ENCODE measurements around the gene RALGAPA2. TPM values are rescaled to one million over a fixed set of nuclear protein-coding genes. Genes with fewer than 3 reads are reported as not detected.

Gene RALGAPA2
- total RNA-seq, 1 experiment from 2014 or later, result 10.8 TPM

DNA sequence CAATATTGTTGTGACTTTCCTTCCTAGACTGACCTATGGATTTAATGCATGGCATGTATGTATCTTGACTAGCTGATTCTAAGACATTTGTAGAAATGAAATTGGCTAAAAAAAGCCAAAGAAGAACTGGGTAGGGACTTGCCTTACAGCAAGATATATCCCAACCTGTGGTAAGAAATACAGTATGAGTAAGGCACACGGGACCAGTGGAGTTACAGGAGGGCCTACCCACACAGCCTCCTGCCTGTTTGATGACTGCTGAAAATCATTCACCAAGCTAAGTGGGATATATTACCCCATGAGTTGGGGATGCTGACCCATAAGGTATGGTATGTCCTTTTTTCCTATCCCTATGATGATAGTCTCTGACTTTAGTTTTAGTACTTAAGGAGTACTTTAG lies 232.3 kb downstream of the RALGAPA2 start:
- ChIA-PET RAD21 (ENCODE audit: low non-redundant PET in 1 of 2, low total read pairs in 2 of 2, uncharacterized antibody in 2 of 2, unreplicated experiment in 2 of 2) (no interaction called here), POLR2A (no interaction called here), CTCF (no interaction called here)
- H3K27me3 ChIP-seq (ENCODE audit: insufficient read depth, low read length), result no peaks in the 10 kb centered on the region
- no peak overlapping the region for H2AFZ ChIP-seq (ENCODE audit: low read depth, low read length, poor library complexity, severe bottlenecking)
- TF ChIP-seq CBX3 (IDR thresholded peaks at IDR 0.05; ENCODE audit: low read depth) (no peak), JUND (IDR thresholded peaks at IDR 0.05) (no peak)
- H3K79me2 ChIP-seq (ENCODE audit: insufficient read depth, low read length), result no peaks in the 10 kb centered on the region
- H3K4me1 ChIP-seq (ENCODE audit: control insufficient read depth in 1 of 2, insufficient read depth in 2 of 2, low read length in 2 of 2), result peaks cover 0 to 8% of the 10 kb centered on the region in 2 experiments; a peak in 1 of 4 replicates
- intact Hi-C loops (cut with micrococcal nuclease), result no loop called here
- no peak for ATAC-seq
- H3K27ac ChIP-seq (ENCODE audit: low read depth, low read length), result no peak overlapping the region
- no peaks in the 10 kb centered on the region for H4K20me1 ChIP-seq (ENCODE audit: insufficient read depth)
- no peak overlapping the region for H3K9ac ChIP-seq (ENCODE audit: low read length)
- H3K4me2 ChIP-seq (ENCODE audit: low read length), result no peak overlapping the region
- no peak for DNase-seq (ENCODE audit: low read depth, low spot score)
- BruUV-seq (replicated peaks), result no TSS peak
- H3K9me3 ChIP-seq (ENCODE audit: control insufficient read depth in 1 of 2, insufficient read depth in 1 of 2, low read depth in 1 of 2, low read length in 2 of 2), result no peaks in the 10 kb centered on the region
- no peaks in the 10 kb centered on the region for H3K36me3 ChIP-seq (ENCODE audit: control insufficient read depth in 1 of 2, insufficient read depth in 2 of 2, low read length in 2 of 2)
- no peaks in the 10 kb centered on the region for H3K9me2 ChIP-seq (ENCODE audit: insufficient read depth)
- no peak overlapping the region for H3K4me3 ChIP-seq (replicated peaks in 1 of 2; ENCODE audit: low read depth in 1 of 2, low read length in 2 of 2)

- Histone ChIP-seq H3K4me1 (ENCODE audit: control insufficient read depth in 1 of 2, insufficient read depth in 2 of 2, low read length in 2 of 2) (peaks cover 0 to 8% of the 10 kb centered on the region in 2 experiments; a peak in 1 of 4 replicates), H3K27me3 (ENCODE audit: insufficient read depth, low read length) (no peaks in the 10 kb centered on the region), H3K4me2 (ENCODE audit: low read length) (no peak overlapping the region), H3K9me3 (ENCODE audit: control insufficient read depth in 1 of 2, insufficient read depth in 1 of 2, low read depth in 1 of 2, low read length in 2 of 2) (no peaks in the 10 kb centered on the region), H3K9me2 (ENCODE audit: insufficient read depth) (no peaks in the 10 kb centered on the region), H3K9ac (ENCODE audit: low read length) (no peak overlapping the region), H3K79me2 (ENCODE audit: insufficient read depth, low read length) (no peaks in the 10 kb centered on the region), H3K36me3 (ENCODE audit: control insufficient read depth in 1 of 2, insufficient read depth in 2 of 2, low read length in 2 of 2) (no peaks in the 10 kb centered on the region), H3K4me3 (replicated peaks in 1 of 2; ENCODE audit: low read depth in 1 of 2, low read length in 2 of 2) (no peak overlapping the region), H3K27ac (ENCODE audit: low read depth, low read length) (no peak overlapping the region), H4K20me1 (ENCODE audit: insufficient read depth) (no peaks in the 10 kb centered on the region), H2AFZ (ENCODE audit: low read depth, low read length, poor library complexity, severe bottlenecking) (no peak overlapping the region)
- ATAC-seq (no peak), DNase-seq (ENCODE audit: low read depth, low spot score) (no peak)
- intact Hi-C loops (cut with micrococcal nuclease), result no loop called here
- ChIA-PET CTCF (no interaction called here), POLR2A (no interaction called here), RAD21 (ENCODE audit: low non-redundant PET in 1 of 2, low total read pairs in 2 of 2, uncharacterized antibody in 2 of 2, unreplicated experiment in 2 of 2) (no interaction called here)
- no peak for TF ChIP-seq CTCF (IDR thresholded peaks at IDR 0.05 in 2 of 3, conservative IDR thresholded peaks at IDR 0.05 in 1 of 3; ENCODE audit: borderline replicate concordance in 1 of 3, insufficient read depth in 1 of 3, low read depth in 2 of 3, low read length in 2 of 3)
- TF ChIP-seq YY1 (IDR thresholded peaks at IDR 0.05; ENCODE audit: extremely low read depth, insufficient replicate concordance, low read depth, low read length), result no peak
- no peak for TF ChIP-seq REST (IDR thresholded peaks at IDR 0.05; ENCODE audit: low read depth)
- TF ChIP-seq SRF (IDR thresholded peaks at IDR 0.05; ENCODE audit: low read depth), result no peak
- no peak for TF ChIP-seq EZH2 (IDR thresholded peaks at IDR 0.05)
- no peak for TF ChIP-seq SIN3A (IDR thresholded peaks at IDR 0.05; ENCODE audit: low read depth)
- BruUV-seq (replicated peaks), result no TSS peak
Measured at GRCh38 chr20:20477444-20478041, 234.9 kb downstream of the RALGAPA2 start.

Measured in HCT116 (cell line).